ENCODE results near the gene OXNAD1.

The OXNAD1 gene

GRCh38 chr3:16326724-16327349 lies 61.8 kb downstream of the OXNAD1 start:
- DNase-seq (ENCODE audit: low read depth in 2 of 2, low spot score in 1 of 2): no peak

- no peak for DNase-seq (ENCODE audit: low read depth in 2 of 2, low spot score in 1 of 2)
Observed at GRCh38 chr3:16328124-16328523, 63.1 kb downstream of the OXNAD1 start.

GRCh38 chr3:16329036-16329825 lies 64.2 kb downstream of the OXNAD1 start:
- DNase-seq (ENCODE audit: low read depth in 2 of 2, low spot score in 1 of 2): no peak

GRCh38 chr3:16329826-16330129 lies 64.8 kb downstream of the OXNAD1 start:
- DNase-seq (ENCODE audit: low read depth in 2 of 2, low spot score in 1 of 2): no peak

- no peak for DNase-seq (ENCODE audit: low read depth in 2 of 2, low spot score in 1 of 2)
Observed at GRCh38 chr3:16330351-16330750, 65.3 kb downstream of the OXNAD1 start.

GRCh38 chr3:16331319-16331883 lies 66.4 kb downstream of the OXNAD1 start:
- no peak for DNase-seq (ENCODE audit: low read depth in 2 of 2, low spot score in 1 of 2)

- no peak for DNase-seq (ENCODE audit: low read depth in 2 of 2, low spot score in 1 of 2)
Observed at GRCh38 chr3:16332904-16333426, 68.0 kb downstream of the OXNAD1 start.

- no peak for DNase-seq (ENCODE audit: low read depth in 2 of 2, low spot score in 1 of 2)
Observed at GRCh38 chr3:16334909-16335308, 69.9 kb downstream of the OXNAD1 start.

- DNase-seq (ENCODE audit: low read depth in 2 of 2, low spot score in 1 of 2): no peak
Observed at GRCh38 chr3:16335333-16335732, 70.3 kb downstream of the OXNAD1 start.

- no peak for DNase-seq (ENCODE audit: low read depth in 2 of 2, low spot score in 1 of 2)
Observed at GRCh38 chr3:16335772-16336645, 71.0 kb downstream of the OXNAD1 start.

- DNase-seq (ENCODE audit: low read depth in 2 of 2, low spot score in 1 of 2): no peak
Observed at GRCh38 chr3:16336825-16337224, 71.8 kb downstream of the OXNAD1 start.

GRCh38 chr3:16337856-16338540 lies 73.0 kb downstream of the OXNAD1 start:
- DNase-seq (ENCODE audit: low read depth in 2 of 2, low spot score in 1 of 2): peak in 1 of 2 donors; percentile 14

GRCh38 chr3:16338999-16339398 lies 74.0 kb downstream of the OXNAD1 start:
- DNase-seq (ENCODE audit: low read depth in 2 of 2, low spot score in 1 of 2): no peak

- DNase-seq (ENCODE audit: low read depth in 2 of 2, low spot score in 1 of 2): no peak
Observed at GRCh38 chr3:16343101-16343500, 78.1 kb downstream of the OXNAD1 start.

- no peak for DNase-seq (ENCODE audit: low read depth in 2 of 2, low spot score in 1 of 2)
Observed at GRCh38 chr3:16346413-16347081, 81.5 kb downstream of the OXNAD1 start.

- DNase-seq (ENCODE audit: low read depth in 2 of 2, low spot score in 1 of 2): no peak
Observed at GRCh38 chr3:16347548-16347947, 82.5 kb downstream of the OXNAD1 start.

GRCh38 chr3:16349986-16350596 lies 85.1 kb downstream of the OXNAD1 start:
- DNase-seq (ENCODE audit: low read depth in 2 of 2, low spot score in 1 of 2): no peak

GRCh38 chr3:16350597-16351318 lies 85.7 kb downstream of the OXNAD1 start:
- no peak for DNase-seq (ENCODE audit: low read depth in 2 of 2, low spot score in 1 of 2)

- no peak for DNase-seq (ENCODE audit: low read depth in 2 of 2, low spot score in 1 of 2)
Observed at GRCh38 chr3:16352428-16352827, 87.4 kb downstream of the OXNAD1 start.

Data from stimulated activated CD8-positive, alpha-beta memory T cell treated with anti-CD3 and anti-CD28 coated beads, Interleukin-4, amount 100 ng/mL, for 4 hours (primary cell).